Ishikawa (cell line): ENCODE data around the gene ETV6.

ENCODE experiments used
- CEBPB ChIP-seq: IDR thresholded peaks from 2 replicates; pipeline ENCODE4 v1.6.1; 2012
- CREB1 ChIP-seq: IDR thresholded peaks from 2 replicates; pipeline ENCODE4 v1.6.1; 2012; ENCODE audit warnings: low read depth
- EGR1 ChIP-seq: IDR thresholded peaks from 2 replicates; pipeline ENCODE4 v1.6.1; 2012
- EP300 ChIP-seq: IDR thresholded peaks from 2 replicates; pipeline ENCODE4 v1.6.1; 2012; ENCODE audit warnings: borderline replicate concordance
- FOXM1 ChIP-seq: IDR thresholded peaks from 2 replicates; pipeline ENCODE4 v1.6.1; 2012; ENCODE audit warnings: low read depth, borderline replicate concordance
- MAX ChIP-seq: IDR thresholded peaks from 2 replicates; pipeline ENCODE4 v1.6.1; 2012
- NFIC ChIP-seq: IDR thresholded peaks from 2 replicates; pipeline ENCODE4 v1.6.1; 2012
- RAD21 ChIP-seq: IDR thresholded peaks from 2 replicates; pipeline ENCODE4 v1.6.1; 2012; ENCODE audit warnings: low read depth
- REST ChIP-seq: IDR thresholded peaks from 2 replicates; pipeline ENCODE4 v1.6.1; 2012; ENCODE audit warnings: low read depth, mild to moderate bottlenecking
- TAF1 ChIP-seq: IDR thresholded peaks from 2 replicates; pipeline ENCODE4 v1.6.1; 2012; ENCODE audit warnings: low read depth, mild to moderate bottlenecking
- TCF12 ChIP-seq: IDR thresholded peaks from 2 replicates; pipeline ENCODE4 v1.6.1; 2012; ENCODE audit warnings: low read depth
- TEAD4 ChIP-seq: IDR thresholded peaks from 2 replicates; pipeline ENCODE4 v1.6.1; 2012
- USF1 ChIP-seq: IDR thresholded peaks from 2 replicates; pipeline ENCODE4 v1.6.1; 2012
- YY1 ChIP-seq: IDR thresholded peaks from 2 replicates; pipeline ENCODE4 v1.6.1; 2012; ENCODE audit warnings: low read depth
- ZBTB7A ChIP-seq: IDR thresholded peaks from 2 replicates; pipeline ENCODE4 v1.6.1; 2012; ENCODE audit warnings: low read depth

The ETV6 gene

GRCh38 chr12:11673666-11674461 is 24.4 kb downstream of the ETV6 start:
- TF ChIP-seq FOXM1 (no peak), TEAD4 (no peak), NFIC (no peak), REST (no peak), RAD21 (no peak), TAF1 (no peak), TCF12 (no peak), CEBPB (no peak)

GRCh38 chr12:11674894-11675390 is 25.5 kb downstream of the ETV6 start:
- TF ChIP-seq EP300 = no peak
- no peak for TF ChIP-seq CEBPB
- TF ChIP-seq NFIC = no peak
- no peak for TF ChIP-seq EGR1
- TF ChIP-seq YY1 = no peak
- no peak for TF ChIP-seq ZBTB7A
- no peak for TF ChIP-seq TCF12
- TF ChIP-seq REST = no peak
- TF ChIP-seq TEAD4 = no peak
- TF ChIP-seq CREB1 = no peak
- TF ChIP-seq MAX = no peak
- TF ChIP-seq TAF1 = no peak
- TF ChIP-seq FOXM1 = no peak

GRCh38 chr12:11676052-11676451 is 26.6 kb downstream of the ETV6 start:
- TF ChIP-seq CEBPB (no peak), EP300 (no peak), TCF12 (no peak), USF1 (no peak), RAD21 (no peak), MAX (no peak), REST (no peak), TAF1 (no peak), CREB1 (no peak), YY1 (no peak), ZBTB7A (no peak), NFIC (no peak), FOXM1 (no peak)

- TF ChIP-seq CREB1 = no peak
- TF ChIP-seq EP300 = no peak
- no peak for TF ChIP-seq TEAD4
- TF ChIP-seq ZBTB7A = no peak
- no peak for TF ChIP-seq FOXM1
- no peak for TF ChIP-seq RAD21
- TF ChIP-seq YY1 = no peak
- no peak for TF ChIP-seq NFIC
- TF ChIP-seq EGR1 = no peak
- no peak for TF ChIP-seq REST
- no peak for TF ChIP-seq TCF12
- TF ChIP-seq CEBPB = no peak
- no peak for TF ChIP-seq MAX
- TF ChIP-seq USF1 = no peak
- TF ChIP-seq TAF1 = no peak
Observed at GRCh38 chr12:11677093-11677492, 27.6 kb downstream of the ETV6 start.
